Urinary bladder (tissue), 4 donors: ENCODE measurements around the gene GLP2R. TPM values are rescaled to one million over a fixed set of nuclear protein-coding genes. Genes with fewer than 3 reads are reported as not detected.

Source experiments
- DNase-seq: peaks from one replicate; pipeline ENCODE4 v3.0.0-alpha.2; 2015; ENCODE audit errors: extremely low spot score
- H3K27ac ChIP-seq: one replicate; pipeline ENCODE4 v1.5.1; 2013; ENCODE audit warnings: low read depth, mild to moderate bottlenecking, moderate library complexity
- H3K36me3 ChIP-seq: one replicate; pipeline ENCODE4 v1.6.1; 2013; ENCODE audit warnings: mild to moderate bottlenecking, moderate library complexity; ENCODE audit not compliant: insufficient read depth
- H3K4me1 ChIP-seq: one replicate; pipeline ENCODE4 v1.6.1; 2013; ENCODE audit warnings: mild to moderate bottlenecking, moderate library complexity; ENCODE audit not compliant: insufficient read depth
- H3K4me3 ChIP-seq: one replicate; pipeline ENCODE4 v1.5.1; 2013; ENCODE audit warnings: low read depth, low read length
- WGBS: extraction: QIAGEN DNeasy Blood & Tissue Kit; methylation state at CpG from one replicate; pipeline ENCODE4 v1.1.7; 2013; 5-methylcytosine and 5-hydroxymethylcytosine counted together
- polyA plus RNA-seq: library from polyadenylated mRNA; stranded (reverse); fragments of 200-250 nt; gene quantifications from one replicate; pipeline ENCODE4 v1.2.3, GENCODE V29; 2013
- total RNA-seq: library from RNA; depleted of rRNA; stranded (reverse); fragments of >200 nt; gene quantifications from one replicate; pipeline ENCODE4 v1.2.3, GENCODE V29; 2014
- donor health status: healthy with polysubstance abuse.
- donor health status: healthy.

Gene GLP2R
- total and polyA plus RNA-seq, 2 donors: 5.5 to 10.9 TPM

GRCh38 chr17:9802294-9802693 lies 23.4 kb upstream of the GLP2R start:
- WGBS: 81% methylated on average over 13 of the region's 13 CpGs
- no peak for DNase-seq
- Histone ChIP-seq H3K36me3 (no peaks in the 10 kb centered on the region), H3K4me3 (no peak overlapping the region), H3K27ac (no peak overlapping the region), H3K4me1 (no peaks in the 10 kb centered on the region)

- H3K4me1 ChIP-seq: no peaks in the 10 kb centered on the region
- H3K4me3 ChIP-seq: no peak overlapping the region
- 71% methylated on average over 4 of the region's 4 CpGs for WGBS
- no peaks in the 10 kb centered on the region for H3K36me3 ChIP-seq
- no peak for DNase-seq
- H3K27ac ChIP-seq: no peak overlapping the region
These were observed 23.0 kb upstream of the GLP2R start for GRCh38 chr17:9802697-9803096.

- Histone ChIP-seq H3K36me3 (no peaks in the 10 kb centered on the region), H3K4me3 (no peak overlapping the region), H3K27ac (no peak overlapping the region), H3K4me1 (no peaks in the 10 kb centered on the region)
- 51% methylated on average over 4 of the region's 4 CpGs for WGBS
- DNase-seq: no peak
These were observed 20.0 kb upstream of the GLP2R start for GRCh38 chr17:9805769-9806168.

- Histone ChIP-seq H3K36me3 (no peaks in the 10 kb centered on the region), H3K27ac (no peak overlapping the region), H3K4me1 (no peaks in the 10 kb centered on the region), H3K4me3 (no peak overlapping the region)
- DNase-seq: no peak
- 79% methylated on average over 6 of the region's 6 CpGs for WGBS
These were observed 19.0 kb upstream of the GLP2R start for GRCh38 chr17:9806699-9807098.

GRCh38 chr17:9809409-9809808 lies 16.3 kb upstream of the GLP2R start:
- Histone ChIP-seq H3K36me3 (no peaks in the 10 kb centered on the region), H3K4me1 (no peaks in the 10 kb centered on the region), H3K27ac (no peak overlapping the region), H3K4me3 (no peak overlapping the region)
- no peak for DNase-seq
- 92% methylated on average over 8 of the region's 8 CpGs for WGBS

GRCh38 chr17:9810100-9810949 lies 15.4 kb upstream of the GLP2R start:
- Histone ChIP-seq H3K36me3 (no peaks in the 10 kb centered on the region), H3K4me1 (no peaks in the 10 kb centered on the region), H3K4me3 (no peak overlapping the region), H3K27ac (no peak overlapping the region)
- 66% methylated on average over 4 of the region's 4 CpGs for WGBS
- no peak for DNase-seq

- Histone ChIP-seq H3K4me1 (no peaks in the 10 kb centered on the region), H3K27ac (no peak overlapping the region), H3K4me3 (no peak overlapping the region), H3K36me3 (no peaks in the 10 kb centered on the region)
- DNase-seq: no peak
- WGBS: 95% methylated on average over 5 of the region's 5 CpGs
These were observed 14.6 kb upstream of the GLP2R start for GRCh38 chr17:9811086-9811485.

GRCh38 chr17:9811537-9811936 lies 14.2 kb upstream of the GLP2R start:
- H3K27ac ChIP-seq: no peak overlapping the region
- H3K4me1 ChIP-seq: no peaks in the 10 kb centered on the region
- H3K36me3 ChIP-seq: no peaks in the 10 kb centered on the region
- no peak for DNase-seq
- WGBS: 68% methylated on average over 11 of the region's 11 CpGs
- H3K4me3 ChIP-seq: no peak overlapping the region

GRCh38 chr17:9813166-9813565 lies 12.6 kb upstream of the GLP2R start:
- no peaks in the 10 kb centered on the region for H3K36me3 ChIP-seq
- no peaks in the 10 kb centered on the region for H3K4me1 ChIP-seq
- H3K4me3 ChIP-seq: no peak overlapping the region
- WGBS: 84% methylated on average over 9 of the region's 9 CpGs
- H3K27ac ChIP-seq: no peak overlapping the region
- no peak for DNase-seq

- Histone ChIP-seq H3K4me3 (no peak overlapping the region), H3K36me3 (no peaks in the 10 kb centered on the region), H3K4me1 (no peaks in the 10 kb centered on the region), H3K27ac (no peak overlapping the region)
- WGBS: 46% methylated on average over 14 of the region's 14 CpGs
- no peak for DNase-seq
These were observed 11.3 kb upstream of the GLP2R start for GRCh38 chr17:9814337-9814945.

GRCh38 chr17:9816472-9816871 lies 9.3 kb upstream of the GLP2R start:
- Histone ChIP-seq H3K27ac (no peak overlapping the region), H3K36me3 (no peaks in the 10 kb centered on the region), H3K4me3 (no peak overlapping the region), H3K4me1 (no peaks in the 10 kb centered on the region)
- WGBS: 86% methylated on average over 10 of the region's 10 CpGs
- DNase-seq: no peak

- Histone ChIP-seq H3K27ac (no peak overlapping the region), H3K36me3 (no peaks in the 10 kb centered on the region), H3K4me3 (no peak overlapping the region), H3K4me1 (no peaks in the 10 kb centered on the region)
- 49% methylated on average over 8 of the region's 8 CpGs for WGBS
- no peak for DNase-seq
These were observed 8.6 kb upstream of the GLP2R start for GRCh38 chr17:9817086-9817485.

- DNase-seq: no peak
- WGBS: 79% methylated on average over 4 of the region's 4 CpGs
- Histone ChIP-seq H3K36me3 (no peaks in the 10 kb centered on the region), H3K27ac (no peak overlapping the region), H3K4me1 (no peaks in the 10 kb centered on the region), H3K4me3 (no peak overlapping the region)
These were observed 7.0 kb upstream of the GLP2R start for GRCh38 chr17:9818760-9819159.

- Histone ChIP-seq H3K4me3 (no peak overlapping the region), H3K4me1 (no peaks in the 10 kb centered on the region), H3K36me3 (no peaks in the 10 kb centered on the region), H3K27ac (no peak overlapping the region)
- WGBS: 93% methylated on average over 3 of the region's 3 CpGs
- no peak for DNase-seq
These were observed 5.3 kb upstream of the GLP2R start for GRCh38 chr17:9820448-9820847.
